CD4-positive, alpha-beta T cell treated with Interleukin-21 for 1 hour (primary cell): ENCODE data around the gene PODN.

ENCODE experiments used
- DNase-seq: peaks from one replicate; pipeline ENCODE4 v3.0.0-alpha.2; 2020

Gene PODN

DNA sequence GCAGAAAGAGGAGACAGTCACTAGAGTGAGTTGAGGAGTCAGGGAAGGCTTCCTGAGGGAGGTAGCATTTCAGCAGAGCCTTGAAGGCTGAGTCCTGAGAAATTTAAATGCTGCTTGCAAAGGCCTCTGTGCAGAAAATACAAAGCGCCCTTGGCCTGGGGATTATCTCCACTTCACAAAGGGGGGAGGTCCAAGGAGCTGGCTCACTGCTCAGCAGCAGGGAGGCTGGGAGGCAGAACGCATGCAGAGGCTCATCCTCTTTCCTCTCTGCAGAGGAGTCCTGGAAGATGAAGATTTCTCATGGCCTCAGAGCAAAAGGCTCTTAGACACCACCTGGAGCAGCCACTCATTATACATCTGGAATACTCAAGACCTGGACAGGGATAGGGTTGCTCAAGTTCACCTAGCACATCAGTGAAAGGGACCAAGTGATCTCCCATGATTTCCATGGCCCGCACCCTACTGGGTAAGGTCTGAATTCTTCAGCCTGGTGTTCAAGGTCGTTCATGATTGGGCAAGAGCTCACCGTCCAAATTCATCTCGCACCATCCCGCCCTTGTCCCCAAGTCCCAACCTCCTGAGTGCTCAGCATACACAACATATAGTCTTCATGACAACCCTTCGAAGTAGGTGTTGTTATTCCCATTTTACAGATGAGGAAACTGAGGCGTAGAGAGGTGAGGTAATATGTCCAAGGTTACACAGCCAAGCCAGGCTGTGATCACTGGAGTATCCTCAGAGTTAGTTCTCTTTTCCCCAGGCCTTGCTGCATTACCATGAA lies 71.4 kb downstream of the PODN start:
- no peak for DNase-seq

DNA sequence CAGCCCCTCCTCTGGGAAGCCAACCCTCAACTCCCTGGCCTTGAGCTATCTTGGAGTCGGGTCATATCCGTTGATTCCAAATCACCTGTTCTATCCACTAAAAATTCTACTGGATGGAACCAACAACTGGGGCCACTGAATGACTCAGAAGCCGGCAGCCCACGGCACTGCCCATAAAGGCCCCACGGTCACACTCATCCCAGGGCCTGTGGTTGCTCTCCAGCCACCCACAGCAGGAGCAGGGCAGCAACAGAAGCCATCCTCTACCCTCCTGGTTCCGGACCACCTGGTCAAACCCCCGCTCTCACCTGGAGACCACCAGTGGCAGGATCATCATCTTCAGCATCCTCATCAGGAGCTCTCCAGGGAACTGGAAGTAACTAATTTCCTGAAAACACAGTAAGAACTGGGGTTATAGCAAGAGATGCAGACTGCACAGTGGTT lies 72.1 kb downstream of the PODN start:
- DNase-seq, result no peak
